OCI-M1 (cell line): ENCODE results near the gene ODF4.
A peak's percentile ranks its signal among the peaks of the same experiment; 100 is the strongest.

Source experiments
- DNase-seq: peaks from one replicate; lab custom pipeline; 2025; lab: John Stamatoyannopoulos, UW

ODF4 gene

GRCh38 chr17:8339540-8339939 is at the start of gene ODF4:
ODF4 (plus strand) TSS chr17:8339840; CDS start chr17:8340052, 212 bp downstream.
- DNase-seq = no peak

DNA sequence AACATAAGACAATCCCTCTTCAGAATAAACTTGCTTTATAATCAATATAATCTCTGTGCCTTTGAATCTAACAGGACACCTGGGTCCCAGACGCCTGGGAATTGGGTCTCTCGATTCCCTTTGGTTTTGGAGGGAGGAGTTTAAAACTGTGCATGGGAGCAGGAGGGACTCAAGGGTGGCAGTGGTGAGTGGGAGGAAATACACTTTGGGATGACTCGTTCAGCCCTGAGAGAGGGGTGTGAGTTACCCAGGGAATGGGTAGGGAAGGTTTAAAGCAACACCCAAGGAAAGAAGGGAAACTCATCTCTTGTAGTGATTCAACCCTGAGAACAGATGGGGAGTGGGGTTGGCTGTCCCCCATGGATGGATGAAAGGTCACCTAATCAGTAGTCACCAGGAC is 49.6 kb upstream of the ODF4 start:
- no peak for DNase-seq

DNA sequence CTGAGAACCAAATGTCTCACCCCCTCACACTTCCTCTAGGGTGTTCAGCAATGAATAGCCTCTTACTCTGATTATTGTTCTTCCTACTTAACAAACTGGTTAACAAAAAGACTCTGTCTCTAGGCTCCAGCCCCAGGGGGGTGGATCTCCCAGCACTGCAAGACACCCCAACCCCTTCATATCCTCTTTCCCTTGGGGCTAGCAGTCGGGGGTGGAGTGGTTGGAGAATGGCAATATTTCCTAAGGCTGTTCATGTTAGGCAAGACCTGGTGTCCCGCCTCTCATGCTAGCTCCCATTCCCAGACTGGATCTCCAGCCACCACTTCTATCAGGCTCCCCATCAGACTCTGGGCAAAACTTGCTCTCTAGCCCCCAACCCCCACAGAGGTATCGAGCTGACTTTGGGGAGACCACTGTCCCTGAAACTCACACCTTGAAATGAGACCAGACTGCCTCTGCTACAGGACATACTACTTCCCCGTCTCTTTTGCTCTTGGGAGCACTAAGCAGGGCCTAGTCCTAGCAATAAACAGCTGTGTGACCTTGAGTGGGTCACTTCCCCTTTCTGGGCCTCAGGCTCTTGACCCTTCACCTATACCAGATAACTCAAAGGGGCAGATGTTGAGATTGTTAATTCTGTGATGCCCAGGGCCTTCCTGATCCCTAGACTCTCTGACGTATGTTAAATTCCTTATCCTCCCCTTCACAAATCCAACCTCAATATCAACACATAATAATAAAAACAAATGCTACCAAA is 46.8 kb upstream of the ODF4 start:
- peak; percentile 34 for DNase-seq

DNA sequence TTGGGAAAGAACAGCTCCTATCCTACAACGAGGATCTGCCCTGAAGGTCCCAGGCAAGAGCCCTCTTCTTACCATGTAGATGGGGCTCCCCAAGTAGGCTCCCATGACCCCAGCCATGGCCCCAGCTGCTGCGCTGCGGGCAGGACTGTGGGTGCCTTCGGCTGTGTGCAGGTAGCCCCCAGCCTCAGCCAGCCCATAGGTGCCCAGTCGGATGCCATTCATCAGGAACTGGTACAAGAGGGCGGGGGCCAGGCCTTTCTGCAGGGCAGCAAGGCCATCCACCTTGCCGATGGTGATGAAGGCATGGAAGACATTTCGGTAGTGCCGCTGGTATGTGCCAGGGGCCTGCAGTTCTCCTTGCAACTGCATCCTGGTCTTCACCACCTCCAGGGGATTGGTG is 45.3 kb upstream of the ODF4 start:
- DNase-seq = no peak

GRCh38 chr17:8294814-8295316 is 44.8 kb upstream of the ODF4 start:
- DNase-seq = no peak

- no peak for DNase-seq
Measured at GRCh38 chr17:8300226-8300625, 39.4 kb upstream of the ODF4 start.

DNA sequence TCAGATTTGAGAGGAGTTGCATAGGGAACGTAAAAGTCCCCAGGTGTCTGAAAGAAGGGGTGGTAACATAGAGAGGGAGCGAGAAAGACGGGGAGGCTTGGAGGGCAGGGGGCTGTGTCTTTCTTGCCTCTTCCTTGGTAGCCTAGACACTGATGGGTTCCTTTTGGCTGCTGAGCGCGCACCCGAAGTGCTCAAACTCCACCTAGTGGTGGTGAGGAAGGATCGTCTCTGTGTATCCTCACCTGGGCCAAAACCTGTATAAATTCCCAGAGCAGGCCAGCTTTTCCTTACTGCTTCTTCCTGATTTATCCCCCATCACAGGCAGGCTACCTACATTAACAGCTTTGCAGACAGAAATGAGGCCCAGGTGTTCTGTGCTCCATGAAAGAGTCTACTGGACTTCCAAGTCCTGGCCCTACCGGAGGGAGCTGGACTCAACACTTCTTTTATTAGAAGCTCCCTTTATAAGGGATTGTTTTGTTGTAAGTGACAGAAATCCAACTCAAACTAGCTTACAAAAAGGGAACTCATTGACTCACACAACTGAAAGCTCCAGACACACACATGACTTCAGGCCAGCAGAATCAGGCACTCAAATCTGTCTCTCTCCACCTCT is 38.9 kb upstream of the ODF4 start:
- peak; percentile 77 for DNase-seq

GRCh38 chr17:8310601-8311123 is 29.0 kb upstream of the ODF4 start:
- DNase-seq = no peak

- no peak for DNase-seq
Measured at GRCh38 chr17:8311131-8311790, 28.4 kb upstream of the ODF4 start.

DNA sequence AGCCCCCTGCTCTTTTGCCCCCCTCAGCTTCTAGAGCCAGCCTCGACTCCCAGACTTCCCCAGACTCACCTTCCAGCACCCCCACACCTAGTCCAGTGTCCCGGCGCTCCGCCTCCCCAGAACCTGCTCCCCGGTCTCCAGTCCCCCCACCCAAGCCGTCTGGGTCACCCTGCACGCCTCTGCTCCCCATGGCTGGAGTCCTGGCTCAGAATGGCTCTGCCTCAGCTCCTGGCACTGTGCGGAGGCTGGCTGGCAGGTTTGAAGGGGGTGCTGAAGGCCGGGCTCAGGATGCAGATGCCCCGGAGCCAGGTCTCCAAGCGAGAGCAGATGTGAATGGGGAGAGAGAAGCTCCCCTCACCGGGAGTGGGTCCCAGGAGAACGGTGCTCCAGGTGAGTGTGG is 27.4 kb upstream of the ODF4 start:
- DNase-seq = no peak

GRCh38 chr17:8312726-8313600 is 26.7 kb upstream of the ODF4 start:
- no peak for DNase-seq

GRCh38 chr17:8314797-8315763 is 24.6 kb upstream of the ODF4 start:
- DNase-seq = no peak

DNA sequence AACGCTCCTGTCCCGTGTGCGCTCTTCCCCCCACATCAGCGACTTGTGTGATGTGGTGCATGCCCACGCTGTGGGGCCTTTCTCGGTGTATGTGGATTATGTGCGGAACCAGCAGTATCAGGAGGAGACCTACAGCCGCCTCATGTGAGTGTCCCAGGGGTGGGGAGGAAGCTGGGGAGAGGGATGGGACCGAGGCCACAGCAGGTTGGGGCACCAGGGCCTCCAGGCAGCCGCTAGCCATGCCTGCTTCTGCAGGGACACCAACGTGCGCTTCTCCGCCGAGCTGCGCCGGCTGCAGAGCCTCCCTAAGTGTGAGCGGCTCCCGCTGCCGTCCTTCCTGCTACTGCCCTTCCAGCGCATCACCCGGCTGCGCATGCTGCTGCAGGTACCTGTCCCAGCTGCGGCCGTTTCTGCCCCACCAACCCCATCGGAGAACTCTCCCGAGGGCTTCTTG is 23.8 kb upstream of the ODF4 start:
- no peak for DNase-seq

DNA sequence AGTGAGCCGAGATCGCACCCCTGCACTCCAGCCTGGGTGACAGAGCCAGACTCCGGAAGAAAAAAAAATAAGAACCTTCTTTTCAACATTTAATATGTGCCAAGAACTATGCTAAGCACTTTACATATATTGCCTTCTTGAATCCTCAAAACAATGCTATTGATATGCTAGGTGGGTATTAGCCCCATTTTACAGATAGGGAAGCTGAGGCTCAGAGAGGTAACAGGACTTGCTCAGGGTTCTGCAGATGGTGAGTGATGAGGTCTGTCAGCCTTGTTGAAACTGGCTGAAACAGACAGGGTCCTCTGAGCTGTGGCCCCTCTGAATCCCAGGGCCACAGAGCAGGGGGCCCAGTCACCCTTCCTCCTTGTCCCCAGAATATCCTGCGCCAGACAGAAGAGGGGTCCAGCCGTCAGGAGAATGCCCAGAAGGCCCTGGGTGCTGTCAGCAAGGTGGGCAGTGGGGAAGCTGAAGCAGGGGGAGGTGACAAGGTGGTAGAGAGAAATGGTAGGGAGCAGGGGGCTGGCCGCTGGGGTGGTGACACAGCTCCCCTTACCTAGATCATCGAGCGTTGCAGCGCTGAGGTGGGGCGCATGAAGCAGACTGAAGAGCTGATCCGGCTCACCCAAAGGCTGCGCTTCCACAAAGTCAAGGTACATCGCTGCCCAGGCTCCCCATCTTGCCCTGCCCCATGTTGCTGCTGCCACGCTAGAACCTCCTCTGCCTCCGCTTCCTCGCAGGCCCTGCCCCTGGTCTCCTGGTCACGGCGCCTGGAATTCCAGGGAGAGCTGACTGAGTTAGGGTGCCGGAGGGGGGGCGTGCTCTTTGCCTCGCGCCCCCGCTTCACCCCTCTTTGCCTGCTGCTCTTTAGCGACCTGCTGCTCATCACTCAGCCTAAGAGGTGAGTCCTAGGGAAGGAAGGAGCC is 21.4 kb upstream of the ODF4 start:
- DNase-seq = no peak

DNA sequence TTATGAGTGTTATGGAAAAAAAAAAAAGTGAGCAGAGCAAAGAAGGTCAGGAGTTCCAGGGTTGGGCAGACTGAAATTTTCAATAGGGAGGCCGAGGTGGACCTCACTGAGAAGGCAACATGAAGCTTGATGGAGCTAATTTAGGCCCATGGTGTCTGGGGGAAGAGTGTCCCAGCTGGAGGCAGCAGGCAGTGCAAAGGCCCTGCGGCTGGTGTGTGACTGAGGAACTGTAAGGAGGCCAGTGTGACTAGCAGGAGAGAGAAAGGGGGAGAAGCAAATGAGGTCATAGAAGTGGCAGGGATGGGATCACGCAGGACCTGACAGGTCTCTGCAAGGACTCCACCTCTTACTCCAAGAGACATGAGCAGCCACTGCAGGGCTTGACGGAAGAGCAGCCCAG is 19.4 kb upstream of the ODF4 start:
- DNase-seq = no peak

GRCh38 chr17:8320990-8321389 is 18.6 kb upstream of the ODF4 start:
- DNase-seq = no peak

GRCh38 chr17:8322061-8322460 is 17.6 kb upstream of the ODF4 start:
- DNase-seq = no peak

GRCh38 chr17:8324132-8324531 is 15.5 kb upstream of the ODF4 start:
- no peak for DNase-seq

GRCh38 chr17:8324923-8325322 is 14.7 kb upstream of the ODF4 start:
- peak; percentile 40 for DNase-seq
